ENCODE data around the gene R3HCC1L.

- no peak for TF ChIP-seq CTCF (IDR thresholded peaks at IDR 0.05)
- TF ChIP-seq POLR2A (IDR thresholded peaks at IDR 0.05) = no peak
- no peak for TF ChIP-seq POLR2AphosphoS5 (IDR thresholded peaks at IDR 0.05)
These were observed 159.8 kb downstream of the R3HCC1L start for GRCh38 chr10:98294270-98294627.

All from breast epithelium (tissue), 3 donors.